SKM-1 (cell line): ENCODE data around the gene PPP6C.

Experiments used
- DNase-seq: peaks from one replicate; lab custom pipeline; 2025; ENCODE audit not compliant: unreplicated experiment; lab: John Stamatoyannopoulos, UW

PPP6C gene

GRCh38 chr9:125099816-125100215 is 89.8 kb downstream of the PPP6C start:
- DNase-seq, result no peak
